A673 (cell line): ENCODE measurements around the gene VPS13C.

Experiments used
- CTCF ChIP-seq: fragments of 300-800, 200-600 bp; sonication (generic); conservative IDR thresholded peaks from 2 replicates; pipeline ENCODE4 v1.5.1; 2017; ENCODE audit warnings: low read depth, mild to moderate bottlenecking, antibody characterized with exemption, low read length, moderate library complexity, mixed read lengths
- EZH2 ChIP-seq: fragments of 200-600 bp; sonication (generic); IDR thresholded peaks from 2 replicates; pipeline ENCODE4 v1.6.1; 2017; ENCODE audit warnings: borderline replicate concordance, low read depth, mild to moderate bottlenecking, mixed read lengths, antibody characterized with exemption, low read length; ENCODE audit not compliant: poor library complexity, severe bottlenecking

GRCh38 chr15:61861962-61862361 lies 198.3 kb downstream of the VPS13C start:
- TF ChIP-seq CTCF: no peak
- no peak for TF ChIP-seq EZH2
